Keratinocyte (primary cell): ENCODE data around the gene ERC2. TPM values are rescaled to one million over a fixed set of nuclear protein-coding genes. Genes with fewer than 3 reads are reported as not detected.

Experiments used
- DNase-seq: peaks from one replicate; pipeline ENCODE4 v3.0.0-alpha.2; 2011; ENCODE audit warnings: low read depth, missing footprints, low spot score
- FAIRE-seq: peaks from 2 replicates; lab custom pipeline; 2011; peaks lifted over from hg19 to GRCh38; lab: Jason Lieb, UNC
- H2AFZ ChIP-seq: 2 replicates; pipeline ENCODE4 v1.6.0; 2012; ENCODE audit warnings: low read length, control low read depth, inconsistent platforms; ENCODE audit not compliant: control insufficient read depth
- H3K27ac ChIP-seq: 2 replicates; pipeline ENCODE4 v1.5.1; 2011; ENCODE audit warnings: low read length; ENCODE audit not compliant: control insufficient read depth, insufficient read depth
- H3K27me3 ChIP-seq: 3 replicates; pipeline ENCODE4 v1.6.0; 2011; ENCODE audit warnings: low read length; ENCODE audit not compliant: control insufficient read depth, insufficient read depth; ENCODE audit errors: extremely low read depth
- H3K36me3 ChIP-seq, 2 experiments: 2 replicates in 1 of 2; 3 replicates in 1 of 2; pipeline ENCODE4 v1.5.1; 2011; ENCODE audit warnings: low read length in 2 of 2, mild to moderate bottlenecking in 1 of 2; ENCODE audit not compliant: control insufficient read depth in 2 of 2, insufficient read depth in 2 of 2; ENCODE audit errors: extremely low read depth in 1 of 2
- H3K4me1 ChIP-seq: 3 replicates; pipeline ENCODE4 v1.5.1; 2011; ENCODE audit warnings: low read length; ENCODE audit not compliant: control insufficient read depth, insufficient read depth; ENCODE audit errors: extremely low read depth
- H3K4me2 ChIP-seq: 3 replicates; pipeline ENCODE4 v1.6.0; 2011; ENCODE audit warnings: low read depth, low read length; ENCODE audit not compliant: control insufficient read depth, insufficient read depth; ENCODE audit errors: extremely low read depth
- H3K4me3 ChIP-seq, 3 experiments: fragments of 200-600 bp in 1 of 3; sonication (generic) in 1 of 3; 2 replicates in 2 of 3; 3 replicates in 1 of 3; pipeline ENCODE4 v1.5.1; 2011 to 2016; ENCODE audit warnings: low read length in 3 of 3, mild to moderate bottlenecking in 3 of 3, control low read depth in 2 of 3, inconsistent platforms in 1 of 3, low read depth in 1 of 3, mixed read lengths in 1 of 3, mixed run types in 1 of 3, moderate library complexity in 1 of 3; ENCODE audit not compliant: control insufficient read depth in 2 of 3, insufficient read depth in 2 of 3; ENCODE audit errors: extremely low read depth in 1 of 3
- H3K79me2 ChIP-seq: 2 replicates; pipeline ENCODE4 v1.6.0; 2012; ENCODE audit warnings: low read length; ENCODE audit not compliant: control insufficient read depth, insufficient read depth
- H3K9ac ChIP-seq: 3 replicates; pipeline ENCODE4 v1.6.0; 2011; ENCODE audit warnings: low read length; ENCODE audit not compliant: control insufficient read depth, insufficient read depth; ENCODE audit errors: extremely low read depth
- H3K9me1 ChIP-seq: 3 replicates; pipeline ENCODE4 v1.6.0; 2011; ENCODE audit warnings: low read length; ENCODE audit not compliant: control insufficient read depth, insufficient read depth; ENCODE audit errors: extremely low read depth
- H3K9me3 ChIP-seq: 2 replicates; pipeline ENCODE4 v1.5.1; 2012; ENCODE audit warnings: low read depth, low read length; ENCODE audit not compliant: control insufficient read depth
- H4K20me1 ChIP-seq: 3 replicates; pipeline ENCODE4 v1.6.0; 2011; ENCODE audit warnings: low read length; ENCODE audit not compliant: control insufficient read depth, insufficient read depth; ENCODE audit errors: extremely low read depth
- CTCF ChIP-seq, 3 experiments: IDR thresholded peaks in 1 of 3; conservative IDR thresholded peaks in 1 of 3; optimal IDR thresholded peaks in 1 of 3; 2 replicates in 2 of 3; 3 replicates in 1 of 3; pipeline versions ENCODE3 to v1.5.1; 2011; ENCODE audit warnings: low read length in 3 of 3, mild to moderate bottlenecking in 3 of 3, moderate library complexity in 2 of 3, control low read depth in 1 of 3, inconsistent platforms in 1 of 3; ENCODE audit not compliant: insufficient read depth in 2 of 3; ENCODE audit errors: extremely low read depth in 1 of 3
- EZH2 ChIP-seq: IDR thresholded peaks from one replicate; pipeline ENCODE4 v1.6.1; 2012; ENCODE audit warnings: inconsistent platforms, mild to moderate bottlenecking, low read length, moderate library complexity
- dilution Hi-C: fragments of 300-500 bp; cut with MboI; formaldehyde crosslinking; loops from one replicate; pipeline ENCODE4 v1.7.0; 2020; ENCODE audit warnings: low sequenced_read_pairs; ENCODE audit not compliant: extremely low pct_ligation_motif_present
- polyA plus RNA-seq, 5 experiments: library from polyadenylated mRNA; depleted of rRNA in 3 of 5; stranded (reverse) in 3 of 5; stranded (forward) in 1 of 5; unstranded in 1 of 5; fragments of >200 nt; gene quantifications; 1 replicate in 1 of 5; 2 replicates in 3 of 5; 3 replicates in 1 of 5; pipeline versions ENCODE4 v1.2.1 to v1.2.3, GENCODE V29; 2011 to 2012; ENCODE audit warnings: missing spikeins in 2 of 5, low read depth in 1 of 5, low replicate concordance in 1 of 5

Gene ERC2
- polyA plus RNA-seq, 1 donor (not counting 4 experiments of a cell fraction or from before 2014, with no cell fraction given), result 0.08 TPM

GRCh38 chr3:56060521-56061278 lies 407.6 kb downstream of the ERC2 start:
- no peak for TF ChIP-seq CTCF (optimal IDR thresholded peaks at IDR 0.05 in 1 of 3, IDR thresholded peaks at IDR 0.05 in 1 of 3, conservative IDR thresholded peaks at IDR 0.05 in 1 of 3; ENCODE audit: extremely low read depth in 1 of 3, insufficient read depth in 2 of 3, low read length in 3 of 3)
- H3K27me3 ChIP-seq, result no peaks in the 10 kb centered on the region

GRCh38 chr3:56059731-56060130 lies 408.5 kb downstream of the ERC2 start:
- H3K9ac ChIP-seq, result no peak overlapping the region
- TF ChIP-seq CTCF (optimal IDR thresholded peaks at IDR 0.05 in 1 of 3, IDR thresholded peaks at IDR 0.05 in 1 of 3, conservative IDR thresholded peaks at IDR 0.05 in 1 of 3; ENCODE audit: extremely low read depth in 1 of 3, insufficient read depth in 2 of 3, low read length in 3 of 3) (no peak), EZH2 (no peak)
- H3K79me2 ChIP-seq, result no peaks in the 10 kb centered on the region
- H4K20me1 ChIP-seq, result no peaks in the 10 kb centered on the region
- no peaks in the 10 kb centered on the region for H3K9me1 ChIP-seq
- no peak overlapping the region for H3K4me3 ChIP-seq
- no peaks in the 10 kb centered on the region for H3K9me3 ChIP-seq
- dilution Hi-C loops, result no loop called here
- H2AFZ ChIP-seq, result no peak overlapping the region
- no peaks in the 10 kb centered on the region for H3K27me3 ChIP-seq
- no peak overlapping the region for H3K4me2 ChIP-seq
- FAIRE-seq (no peak), DNase-seq (no peak)
- H3K36me3 ChIP-seq, result no peaks in the 10 kb centered on the region
- H3K4me1 ChIP-seq, result no peaks in the 10 kb centered on the region
- H3K27ac ChIP-seq, result no peak overlapping the region

More at GRCh38 chr3:56060521-56061278, 407.6 kb downstream of the ERC2 start:
- no peaks in the 10 kb centered on the region for H3K4me1 ChIP-seq
- DNase-seq, result no peak
- H3K27ac ChIP-seq, result no peak overlapping the region
- H3K4me3 ChIP-seq, result no peak overlapping the region
- H3K36me3 ChIP-seq, result no peaks in the 10 kb centered on the region
- dilution Hi-C loops, result no loop called here
- H3K9me3 ChIP-seq, result no peaks in the 10 kb centered on the region
- no peaks in the 10 kb centered on the region for H3K9me1 ChIP-seq
- no peak overlapping the region for H2AFZ ChIP-seq
- FAIRE-seq, result no peak
- H4K20me1 ChIP-seq, result no peaks in the 10 kb centered on the region
- H3K4me2 ChIP-seq, result no peak overlapping the region
- no peak overlapping the region for H3K9ac ChIP-seq
- H3K79me2 ChIP-seq, result no peaks in the 10 kb centered on the region
